ENCODE results near the gene TNS3.

TNS3 gene

DNA sequence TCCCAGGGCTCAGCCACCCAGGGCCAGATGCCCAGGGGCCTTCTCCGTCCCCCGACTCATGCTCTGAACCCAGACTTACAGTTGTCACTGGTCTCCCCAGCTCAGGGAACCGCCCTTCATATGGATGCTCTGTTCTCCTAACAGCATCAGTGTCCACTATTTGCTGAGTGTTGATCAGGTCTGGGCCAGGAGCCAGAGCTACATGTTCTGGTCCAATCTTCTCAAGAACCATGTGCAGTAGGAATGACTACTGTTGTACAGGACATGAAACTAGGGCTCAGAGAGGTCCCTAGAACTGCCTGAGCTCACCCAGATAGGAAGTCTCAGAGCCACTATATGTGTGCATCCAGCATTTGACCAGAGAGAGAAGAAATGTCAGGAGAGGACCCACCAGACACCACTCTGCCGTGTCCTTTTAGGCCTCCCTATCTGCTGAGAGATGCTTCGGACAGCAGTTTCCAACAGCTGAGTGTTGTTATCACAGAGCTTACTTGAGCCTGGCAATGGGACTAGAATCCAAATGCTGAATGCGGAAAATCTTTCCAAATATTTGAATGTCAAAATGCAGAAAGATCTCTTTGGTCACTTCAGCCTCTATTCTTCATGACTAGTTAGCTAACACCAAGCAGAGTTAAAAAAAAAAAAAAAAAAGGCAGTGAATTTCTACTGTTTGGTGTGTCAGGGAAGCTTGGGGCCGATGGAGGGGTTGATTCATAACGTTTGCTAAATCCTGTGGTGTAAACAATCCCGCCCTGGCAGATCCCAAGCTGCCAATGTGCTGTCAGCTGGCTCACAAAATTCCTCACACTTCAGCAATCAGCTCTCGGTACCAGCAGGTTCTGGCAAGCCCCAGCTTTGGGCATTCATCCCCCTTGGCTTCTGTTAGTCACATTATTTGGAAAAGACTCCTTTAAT, 246.1 kb downstream of the TNS3 start:
- peak; percentile 11 for DNase-seq

GRCh38 chr7:47335071-47335470, 246.8 kb downstream of the TNS3 start:
- no peak for DNase-seq

DNA sequence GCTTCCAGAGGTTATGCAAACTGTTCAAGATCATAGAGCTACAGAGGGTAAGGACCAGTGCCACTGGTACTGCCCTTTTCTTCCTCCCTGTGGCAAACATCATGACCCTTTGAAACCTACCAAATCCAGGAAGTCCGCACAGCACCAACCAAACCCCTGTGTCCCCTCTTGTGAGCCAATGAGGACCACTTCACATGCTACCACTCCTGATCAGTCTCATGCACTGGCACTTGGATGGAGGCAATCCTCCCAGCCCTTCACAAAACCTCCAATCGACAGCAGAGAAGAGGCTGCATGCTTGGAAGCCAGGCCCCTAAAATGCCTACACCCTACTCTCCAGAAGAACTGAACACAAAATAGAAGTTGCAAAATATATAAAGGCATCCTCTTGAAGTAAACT, 248.0 kb downstream of the TNS3 start:
- no peak for DNase-seq

DNA sequence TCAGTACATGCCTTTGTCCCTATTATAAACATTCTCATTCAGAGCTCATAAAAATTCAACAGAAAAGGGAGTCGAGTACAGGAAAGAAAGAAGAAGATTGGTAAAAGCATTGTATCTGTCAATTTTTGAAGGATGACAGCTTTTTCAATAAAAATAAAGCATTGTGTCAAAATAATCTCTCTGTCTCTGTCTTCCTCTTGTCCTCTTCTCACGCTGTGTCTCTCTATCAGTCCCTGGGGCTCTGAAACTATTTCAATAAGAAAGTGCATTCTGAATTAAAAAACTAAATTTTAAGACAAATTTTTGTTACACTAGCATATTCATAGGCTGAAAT, 248.4 kb downstream of the TNS3 start:
- DNase-seq: no peak

DNA sequence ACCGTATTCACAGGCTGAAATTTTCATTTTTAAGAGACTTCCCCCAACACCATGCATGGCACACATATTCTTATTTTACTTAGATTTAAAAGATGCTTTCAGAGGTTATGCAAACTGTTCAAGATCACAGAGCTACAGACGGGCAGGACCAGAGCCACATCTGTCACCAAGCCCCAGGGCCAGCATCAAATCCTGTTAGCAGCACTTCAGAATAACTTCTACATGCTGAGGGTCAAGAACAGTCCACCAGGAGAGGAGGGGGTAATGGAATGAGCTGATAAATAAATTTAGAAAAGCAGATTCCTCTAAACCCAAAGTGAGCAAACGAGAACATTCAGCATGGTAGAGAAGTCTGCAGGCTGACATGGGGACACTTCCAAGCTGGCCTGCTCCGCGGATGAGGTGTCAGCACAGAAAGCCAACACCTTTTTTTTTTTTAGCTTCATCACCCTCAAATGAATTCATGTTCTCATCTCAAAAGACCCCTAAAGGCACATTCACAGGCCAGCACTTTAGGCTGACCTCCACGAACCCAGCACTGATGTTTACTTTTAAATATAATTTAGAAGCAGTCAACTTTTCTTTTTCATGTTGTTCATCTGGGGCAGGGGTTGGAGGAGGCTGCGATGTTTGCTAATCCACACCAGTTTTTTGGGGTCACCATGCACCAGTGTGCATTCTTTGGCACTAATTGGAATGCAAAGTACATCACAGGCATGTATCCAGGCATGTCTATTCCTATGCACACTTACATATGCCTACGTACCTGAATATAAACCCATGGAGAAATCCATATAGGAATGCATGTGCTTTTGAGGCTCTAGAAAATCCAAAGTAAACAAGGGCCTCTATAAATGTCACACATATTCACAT, 249.0 kb downstream of the TNS3 start:
- no peak for DNase-seq

DNA sequence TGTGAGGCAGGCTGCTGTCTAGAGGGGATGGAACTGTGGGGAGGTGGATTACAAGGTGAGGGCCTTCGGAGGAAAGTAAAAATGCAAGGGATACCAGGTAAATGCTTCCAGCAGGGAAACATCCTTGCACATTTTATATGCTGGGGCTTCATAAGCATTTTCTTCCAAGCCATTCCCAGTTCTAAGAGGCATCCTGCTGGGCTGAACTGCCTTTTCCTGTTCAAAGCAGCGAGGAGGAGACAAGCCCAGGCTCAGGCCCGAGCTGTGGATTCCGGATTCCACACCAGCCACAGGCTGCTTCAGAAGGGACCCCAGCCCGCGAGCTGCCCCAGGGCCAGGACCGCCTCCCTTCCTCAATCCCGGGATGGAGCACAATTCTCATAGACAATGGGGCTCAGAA, 249.7 kb downstream of the TNS3 start:
- DNase-seq: no peak

GRCh38 chr7:47331179-47331565, 250.7 kb downstream of the TNS3 start:
- DNase-seq: no peak

DNA sequence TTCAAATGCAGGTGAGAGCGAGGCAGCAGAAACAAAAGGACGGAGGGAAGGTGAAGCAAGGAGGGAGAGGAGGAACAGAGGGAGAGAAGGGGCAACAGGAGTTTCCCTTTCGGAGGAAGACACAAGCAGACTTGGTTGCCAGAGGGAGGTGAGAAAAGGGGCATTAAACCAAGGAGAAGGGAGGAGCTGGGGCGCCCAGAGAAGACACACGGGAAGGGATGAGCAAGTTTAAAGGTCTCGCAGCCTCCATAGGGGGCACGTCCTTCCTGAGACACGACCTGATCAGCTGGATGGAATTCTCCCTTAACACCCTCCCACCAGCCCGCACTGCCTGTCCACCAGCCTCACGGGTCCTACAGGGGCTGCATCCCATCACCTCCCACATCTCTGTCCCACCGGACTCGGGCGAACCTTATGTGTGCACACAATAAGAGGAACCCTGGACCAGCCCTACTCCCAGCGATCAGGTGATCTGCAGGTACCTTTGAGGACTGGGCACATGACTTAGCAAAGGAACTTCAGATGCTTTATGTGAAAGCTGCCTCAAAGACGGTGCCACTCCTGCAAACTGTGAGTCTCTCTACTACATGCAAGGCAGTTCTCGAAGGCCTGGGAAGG, 251.2 kb downstream of the TNS3 start:
- no peak for DNase-seq

DNA sequence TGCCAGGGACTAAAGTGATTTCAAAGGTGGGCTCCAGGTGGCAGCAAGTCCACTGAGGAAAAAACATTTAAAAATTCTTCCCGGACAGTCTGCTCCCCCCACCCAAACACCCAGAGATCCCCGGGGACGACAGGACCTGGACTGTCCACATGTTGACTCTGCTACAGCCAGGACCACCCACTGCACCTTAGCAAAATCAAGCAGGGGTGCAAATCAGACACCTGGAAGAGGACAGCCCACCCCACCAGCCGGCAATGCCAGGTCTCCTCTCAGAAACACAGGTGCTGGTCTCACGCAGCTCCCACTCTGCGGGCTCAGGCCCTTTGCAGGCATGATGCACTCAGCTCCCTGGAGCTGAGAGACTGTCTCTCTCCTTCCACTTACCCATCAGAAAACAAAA, 251.9 kb downstream of the TNS3 start:
- DNase-seq: no peak

DNA sequence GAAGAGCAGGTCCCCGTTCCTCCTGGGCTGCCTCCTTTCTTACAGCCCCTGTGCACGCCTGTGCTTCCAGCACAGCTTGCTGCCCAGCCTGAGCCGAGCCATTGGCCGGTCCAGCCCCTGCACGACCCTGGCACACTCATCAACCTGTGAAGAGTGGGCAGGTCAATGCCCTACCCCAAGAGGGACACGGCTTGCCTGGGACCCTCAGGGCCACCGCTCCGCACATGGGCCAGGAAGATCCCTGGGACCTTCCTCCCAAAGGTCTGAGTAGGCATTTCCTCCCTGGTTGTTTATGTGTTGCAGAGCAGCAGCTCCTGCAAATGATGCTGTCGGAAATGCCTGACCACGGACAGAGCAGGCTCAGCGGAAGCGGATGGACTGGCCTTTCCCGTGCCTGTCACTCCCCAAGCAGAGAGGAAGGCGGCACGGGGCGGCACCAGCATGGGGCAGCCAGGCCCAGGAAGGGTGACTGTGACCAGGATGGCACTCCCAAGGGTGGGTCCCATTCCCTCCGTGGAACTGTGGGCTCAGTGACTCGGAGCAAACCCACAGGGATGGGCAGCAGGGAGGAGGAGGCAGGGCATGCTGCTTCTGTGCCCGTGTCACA, 252.5 kb downstream of the TNS3 start:
- DNase-seq: no peak

- DNase-seq: no peak
These were observed 253.3 kb downstream of the TNS3 start for GRCh38 chr7:47328392-47329319.

GRCh38 chr7:47327698-47328391, 254.1 kb downstream of the TNS3 start:
- DNase-seq: no peak

- no peak for DNase-seq
These were observed 254.6 kb downstream of the TNS3 start for GRCh38 chr7:47327346-47327697.

DNA sequence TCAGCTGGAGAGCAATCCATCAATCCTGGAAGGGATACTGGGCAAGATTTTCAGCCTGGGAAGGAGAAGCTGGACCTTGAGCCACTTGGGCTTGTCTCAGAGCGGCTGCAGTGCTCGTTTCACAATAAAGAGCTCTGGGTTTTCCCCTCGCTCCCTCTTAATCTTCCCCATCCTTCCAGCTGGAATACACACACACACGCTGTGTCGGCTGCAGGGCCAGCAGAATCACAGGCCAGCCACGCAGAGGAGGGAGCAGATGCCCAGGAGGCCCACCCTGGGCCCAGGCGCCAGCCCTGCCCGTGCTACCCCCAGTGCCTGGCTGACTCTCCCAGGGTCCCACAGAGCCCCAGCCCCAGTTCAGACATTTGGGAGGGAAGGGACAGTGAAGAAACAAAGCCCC, 255.1 kb downstream of the TNS3 start:
- no peak for DNase-seq

DNA sequence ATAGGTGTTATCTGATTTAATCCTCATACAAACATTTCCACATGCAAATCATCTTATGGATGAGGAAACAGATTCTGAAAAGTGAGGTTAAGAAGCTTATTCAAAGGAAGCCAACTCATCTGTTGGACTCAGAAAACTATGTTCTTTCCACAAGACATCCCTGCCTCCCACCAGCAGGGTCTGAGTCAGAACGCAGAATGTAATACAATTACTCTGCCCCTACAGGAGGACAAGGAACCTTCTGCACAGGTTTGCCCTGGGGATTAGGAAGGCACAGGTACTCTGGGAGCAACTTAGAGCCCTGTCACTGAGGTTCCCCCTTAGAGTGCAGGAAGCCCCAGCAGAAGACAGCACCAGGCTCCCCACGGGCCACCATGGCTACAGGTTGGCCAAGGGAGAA, 255.7 kb downstream of the TNS3 start:
- DNase-seq: no peak

DNA sequence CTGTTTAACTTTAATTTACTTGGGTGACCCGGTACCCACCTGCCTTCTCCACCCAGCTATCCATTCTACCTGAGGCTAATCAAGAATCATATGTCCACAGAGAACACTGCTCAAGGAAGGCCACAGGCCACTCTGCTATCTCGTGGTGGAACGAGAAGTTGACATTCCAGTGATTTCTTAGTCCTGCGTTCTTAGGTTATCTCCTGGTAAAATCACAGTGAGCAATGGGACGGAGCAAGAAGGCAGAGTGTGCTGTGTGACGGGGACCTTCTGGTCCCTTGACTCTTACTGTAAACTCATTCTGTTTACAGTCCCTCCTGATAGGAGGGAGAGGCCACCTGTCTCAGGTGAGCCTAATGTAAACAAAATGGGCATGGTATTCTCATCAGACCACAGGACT, 256.6 kb downstream of the TNS3 start:
- DNase-seq: no peak

DNA sequence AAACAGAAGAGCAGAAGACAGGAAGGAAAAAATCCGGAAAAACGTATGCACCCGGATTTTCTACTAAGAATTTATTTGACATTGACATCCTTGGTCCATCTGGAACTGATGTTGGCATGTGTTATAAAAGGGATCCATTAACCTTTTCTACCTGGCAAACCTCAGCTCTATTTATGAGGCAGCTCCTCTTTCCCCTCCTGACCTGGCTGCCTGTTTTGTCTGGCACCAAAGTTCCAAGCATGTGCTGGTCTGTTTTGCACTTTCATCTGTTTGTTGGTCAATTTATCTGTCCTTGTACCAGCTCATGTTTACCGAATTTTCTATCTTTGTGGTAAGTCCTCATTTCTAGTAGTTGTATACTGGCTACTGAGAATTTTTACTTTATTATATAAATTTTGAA, 258.0 kb downstream of the TNS3 start:
- DNase-seq: no peak

DNA sequence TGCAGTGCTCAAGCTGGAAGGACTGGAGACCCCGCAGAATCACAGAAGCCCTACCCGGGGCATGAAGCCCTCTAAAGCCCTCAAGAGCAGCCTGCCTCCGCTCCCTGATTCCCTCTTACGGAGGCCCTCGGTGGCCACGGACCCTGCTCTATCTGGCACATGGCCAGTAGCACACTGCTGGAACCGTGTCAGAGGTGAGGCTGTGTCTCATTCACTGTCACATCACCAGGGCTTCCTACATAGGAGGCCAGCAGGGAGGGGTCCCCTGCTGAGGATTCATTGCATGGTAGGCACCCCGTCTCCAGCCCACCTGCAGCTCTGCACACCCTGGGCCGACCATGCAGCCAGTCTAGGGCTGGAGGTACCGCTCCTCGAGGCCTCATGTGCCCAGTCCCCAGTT, 259.2 kb downstream of the TNS3 start:
- DNase-seq: no peak

DNA sequence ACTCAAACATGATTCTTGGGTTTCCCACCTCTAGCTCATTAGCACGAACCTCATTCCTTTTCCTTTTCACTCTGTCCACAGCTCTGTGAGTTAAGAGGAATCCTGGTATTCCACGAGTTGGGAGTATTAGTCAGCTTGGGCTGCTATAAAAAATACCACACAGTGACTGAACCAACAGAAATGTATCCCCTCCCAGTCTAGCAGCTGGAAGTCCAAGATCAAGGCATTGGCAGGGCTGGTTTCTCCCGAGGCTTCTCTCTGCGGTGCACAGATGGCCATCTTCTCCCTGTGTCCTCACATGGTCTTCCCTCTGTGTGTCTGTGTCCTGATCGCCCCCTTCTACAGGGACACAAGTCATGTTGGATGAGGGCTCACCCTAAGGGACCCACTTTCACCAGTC, 261.6 kb downstream of the TNS3 start:
- DNase-seq: no peak

GRCh38 chr7:47318395-47319182, 263.3 kb downstream of the TNS3 start:
- no peak for DNase-seq

- no peak for DNase-seq
These were observed 264.4 kb downstream of the TNS3 start for GRCh38 chr7:47317487-47317886.
